GM03348 (cell line): ENCODE data around the gene RBM17.
A peak's percentile ranks its signal among the peaks of the same experiment; 100 is the strongest.
"Not testable (repeated sequence)": the region's sequence is repeated elsewhere in the genome, so short reads cannot be mapped to it uniquely, and the experiment has no call there.

Experiments
- DNase-seq: peaks from one replicate; pipeline ENCODE4 v3.0.0; 2012; ENCODE audit warnings: low spot score

The RBM17 gene

DNA sequence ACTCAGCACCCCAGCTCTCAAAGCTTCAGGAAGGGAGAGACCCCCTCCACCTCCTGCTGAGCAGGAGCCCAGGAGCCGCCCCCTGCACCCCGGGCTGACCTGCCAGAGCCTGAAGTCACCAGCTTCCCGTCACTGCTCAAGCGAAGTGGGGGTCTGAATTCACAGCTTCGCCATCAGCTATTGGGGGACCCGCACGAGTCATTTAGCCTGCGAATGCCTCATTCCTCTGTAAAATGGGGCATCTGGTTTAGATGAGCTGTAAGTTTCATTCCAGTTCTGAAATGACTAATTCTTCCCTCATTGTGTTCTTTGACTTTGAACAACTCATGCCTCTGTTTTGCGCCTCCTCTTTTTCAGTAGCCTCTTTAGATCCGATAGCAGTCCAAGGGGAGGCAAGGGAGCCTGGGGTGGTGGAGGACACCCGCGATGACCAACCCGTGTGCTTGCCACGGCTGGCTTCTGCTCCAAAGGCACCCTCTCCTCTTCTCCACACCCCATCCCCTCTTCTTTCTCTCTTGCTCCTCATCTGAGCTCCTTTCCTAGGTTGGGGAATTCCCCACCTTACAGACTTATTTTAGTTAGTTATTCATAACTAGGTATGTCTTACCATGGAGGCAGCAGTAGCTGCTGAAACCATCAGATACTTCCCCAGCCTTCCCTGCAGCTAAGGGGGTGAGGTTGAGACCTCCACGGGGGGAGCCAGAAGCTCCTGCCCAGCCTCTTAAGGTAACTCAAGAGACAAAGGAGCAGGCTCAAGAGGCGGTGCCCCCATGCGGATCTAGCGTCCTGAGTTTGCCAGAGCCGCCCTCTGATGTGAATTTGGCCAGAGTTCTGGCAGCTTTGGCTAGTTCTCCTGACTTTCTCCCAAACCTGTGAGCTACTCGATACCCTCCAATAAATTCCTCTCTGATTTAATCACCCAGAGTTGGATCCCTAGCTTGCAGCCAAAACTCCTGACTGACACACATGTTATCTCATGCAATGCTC is 47.7 kb downstream of the RBM17 start:
- DNase-seq: peak; percentile 77

DNA sequence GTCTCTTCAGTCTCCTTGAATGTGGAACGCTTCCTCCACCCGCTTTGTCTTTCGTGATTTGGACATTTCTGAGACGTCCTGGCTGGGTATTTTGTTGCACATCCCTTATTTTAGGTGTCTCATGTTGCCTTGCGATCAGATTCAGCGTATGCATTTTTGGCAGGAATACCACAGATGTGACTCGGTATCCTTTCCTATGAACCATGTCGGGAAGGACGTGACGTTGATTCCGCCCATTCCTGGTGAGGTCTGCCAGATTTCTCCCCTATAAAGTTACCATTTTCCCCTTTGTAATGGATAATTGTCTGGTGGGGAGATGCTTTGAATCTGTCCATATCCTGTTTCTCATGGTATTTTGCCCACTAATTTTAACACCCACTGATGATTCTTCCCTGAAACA is 49.6 kb downstream of the RBM17 start:
- no peak for DNase-seq

DNA sequence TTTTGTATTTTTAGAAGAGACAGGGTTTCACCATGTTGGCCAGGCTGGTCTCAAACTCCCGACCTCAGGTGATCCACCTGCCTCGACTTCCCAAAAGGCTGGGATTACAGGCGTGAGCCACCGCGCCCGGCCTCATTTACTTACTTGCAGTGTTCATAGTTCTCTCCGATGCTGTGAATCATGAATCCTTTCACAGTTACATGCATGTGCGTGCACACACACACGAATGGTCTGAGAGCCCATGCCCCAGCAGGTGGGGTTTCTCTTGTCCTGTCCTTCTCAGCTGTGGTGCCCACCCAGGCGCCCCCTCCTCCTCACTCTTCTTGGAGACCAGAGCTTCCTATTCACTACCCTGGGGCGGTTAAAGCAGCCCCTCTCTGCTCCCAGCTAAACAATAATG is 50.6 kb downstream of the RBM17 start:
- DNase-seq: no peak

DNA sequence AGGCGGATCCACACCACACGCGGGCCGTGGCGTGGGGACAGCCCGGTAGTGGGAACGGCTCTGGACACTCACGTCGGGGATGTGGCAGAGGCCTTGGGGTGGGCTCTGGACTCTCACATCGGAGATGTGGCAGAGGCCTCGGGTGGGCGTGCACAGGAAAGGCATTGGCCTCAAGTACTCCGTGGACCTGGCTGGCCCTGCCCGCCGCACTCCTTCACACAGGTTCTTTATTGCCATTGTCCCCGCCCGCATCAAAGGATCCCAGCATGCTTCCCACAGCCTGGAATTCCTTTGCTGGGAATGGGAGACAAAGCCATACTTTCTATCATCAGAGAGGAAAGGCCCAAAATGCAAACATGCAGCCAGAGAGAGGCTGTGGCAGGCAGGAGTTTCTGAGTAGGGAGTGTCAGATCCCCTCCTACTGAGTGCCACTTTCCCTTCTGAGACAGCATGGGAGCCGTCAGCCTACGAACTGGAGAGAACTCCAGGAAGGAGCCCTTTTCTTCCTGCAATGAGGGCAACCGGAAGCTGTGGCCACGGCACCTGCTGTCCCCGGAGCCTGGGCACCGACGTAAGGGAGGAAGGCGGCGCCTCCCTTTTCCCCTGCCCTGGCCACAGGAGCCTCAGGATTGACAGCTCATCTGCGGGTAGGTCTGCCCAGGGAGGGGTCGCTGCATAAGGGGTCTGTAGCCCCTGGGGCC is 51.5 kb downstream of the RBM17 start:
- DNase-seq: no peak

DNA sequence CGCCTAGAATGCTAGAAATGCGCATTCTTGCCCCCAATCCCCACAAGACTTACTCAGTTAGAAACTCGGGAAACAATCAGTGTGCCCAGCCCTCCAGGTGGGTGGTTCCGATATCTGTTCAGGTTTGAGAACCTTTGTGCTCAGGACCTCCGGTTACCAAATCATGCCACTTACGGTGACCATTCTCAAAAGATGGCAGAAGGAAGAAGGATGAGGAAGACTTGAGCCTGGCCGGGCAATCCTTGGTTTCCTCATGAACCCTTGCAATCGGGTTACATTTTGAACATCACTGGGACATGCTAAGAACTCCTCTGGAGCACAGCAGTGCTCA is 52.1 kb downstream of the RBM17 start:
- no peak for DNase-seq

DNA sequence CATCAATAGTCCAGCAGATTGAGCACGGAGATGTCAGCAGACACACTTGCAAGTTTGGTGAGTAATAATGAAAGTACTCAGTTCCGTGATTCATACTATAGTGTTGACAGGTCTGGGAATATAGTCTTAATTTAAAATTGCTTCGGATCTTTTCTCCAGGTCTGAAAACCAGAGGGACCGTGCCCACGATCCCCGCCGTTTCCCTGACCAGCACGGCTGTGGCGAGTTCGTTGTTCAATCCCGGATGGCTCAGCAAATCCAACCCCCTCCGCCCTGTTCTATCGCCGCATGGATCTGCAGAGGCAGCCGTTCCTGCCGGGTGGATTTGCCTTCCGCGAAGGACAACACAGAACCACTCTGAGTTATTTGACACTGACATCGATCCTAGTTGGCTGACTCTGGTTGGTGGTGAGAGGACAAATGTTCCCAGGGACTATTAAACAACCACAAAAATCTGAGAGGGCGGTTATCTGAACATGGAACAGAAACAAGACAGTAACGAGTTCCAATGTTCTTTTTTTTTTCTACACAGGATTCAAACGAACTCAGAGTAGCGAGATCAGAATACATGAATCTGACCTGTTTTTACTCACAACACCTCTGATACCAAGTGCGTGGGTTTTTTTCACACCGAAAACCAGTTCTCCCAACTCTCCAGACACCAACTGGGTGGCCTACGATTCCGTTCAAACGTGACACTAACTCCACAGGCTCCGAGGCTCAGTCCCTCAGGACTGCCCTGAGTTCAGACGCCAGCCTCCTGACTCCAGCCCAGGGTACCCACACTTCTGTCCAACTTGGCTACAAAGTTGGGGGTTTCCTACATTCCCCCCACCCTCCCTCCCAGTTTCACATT is 52.7 kb downstream of the RBM17 start:
- peak; percentile 85 for DNase-seq

DNA sequence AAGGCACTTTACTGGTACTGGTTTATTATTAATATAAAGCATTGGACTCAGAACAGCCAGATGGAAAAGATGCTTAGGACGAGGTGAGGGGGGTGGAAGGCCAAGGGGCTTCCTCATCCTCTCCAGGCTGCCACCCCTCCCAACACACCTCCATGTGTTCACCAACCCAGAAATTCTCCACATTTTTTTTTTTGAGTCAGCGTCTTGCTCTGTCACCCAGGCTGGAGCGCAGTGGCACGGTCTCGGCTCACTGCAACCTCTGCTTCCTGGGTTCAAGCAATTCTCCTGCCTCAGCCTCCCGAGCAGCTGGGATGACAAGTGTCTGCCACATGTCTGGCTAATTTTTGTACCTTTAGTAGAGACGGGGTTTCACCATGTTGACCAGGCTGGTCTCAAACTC is 53.4 kb downstream of the RBM17 start:
- DNase-seq: not testable (repeated sequence)

DNA sequence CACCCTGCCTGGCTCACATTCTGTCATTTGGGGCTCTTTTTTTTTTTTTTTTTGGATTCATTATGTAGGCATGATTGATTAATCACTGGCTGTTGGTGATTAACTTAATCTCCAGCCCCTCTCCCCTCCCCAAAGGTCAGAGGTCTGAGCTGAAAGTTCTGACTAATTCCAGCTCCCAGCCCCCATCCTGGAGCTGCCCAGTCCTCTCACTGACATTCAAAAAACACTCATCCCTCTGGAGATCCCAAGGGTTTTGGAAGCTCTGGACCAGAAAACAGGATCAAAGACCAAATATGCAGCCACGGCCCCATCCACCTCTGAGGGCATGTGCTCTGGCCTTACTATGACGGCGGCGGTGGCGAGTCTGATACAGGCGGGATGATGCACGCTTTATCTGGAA is 53.8 kb downstream of the RBM17 start:
- DNase-seq: no peak

DNA sequence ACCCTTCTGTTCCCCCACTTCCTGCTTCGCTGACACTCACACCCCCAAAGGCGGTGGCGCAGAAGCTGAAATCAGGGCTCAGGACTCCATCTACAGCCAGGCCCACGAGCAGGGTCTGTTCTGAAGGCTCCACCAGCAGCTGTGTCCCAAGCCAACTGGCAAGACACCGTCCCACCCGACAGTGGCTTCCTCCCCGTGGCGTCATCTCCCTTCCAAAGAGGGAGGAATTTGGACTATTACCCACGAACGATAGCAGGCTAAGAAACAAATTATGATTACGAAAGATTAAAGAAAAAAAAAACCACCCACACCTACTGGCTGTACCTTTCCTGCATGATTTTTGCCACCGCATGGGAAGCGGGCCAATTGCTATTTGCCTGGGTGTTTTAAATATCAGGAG is 54.3 kb downstream of the RBM17 start:
- no peak for DNase-seq

DNA sequence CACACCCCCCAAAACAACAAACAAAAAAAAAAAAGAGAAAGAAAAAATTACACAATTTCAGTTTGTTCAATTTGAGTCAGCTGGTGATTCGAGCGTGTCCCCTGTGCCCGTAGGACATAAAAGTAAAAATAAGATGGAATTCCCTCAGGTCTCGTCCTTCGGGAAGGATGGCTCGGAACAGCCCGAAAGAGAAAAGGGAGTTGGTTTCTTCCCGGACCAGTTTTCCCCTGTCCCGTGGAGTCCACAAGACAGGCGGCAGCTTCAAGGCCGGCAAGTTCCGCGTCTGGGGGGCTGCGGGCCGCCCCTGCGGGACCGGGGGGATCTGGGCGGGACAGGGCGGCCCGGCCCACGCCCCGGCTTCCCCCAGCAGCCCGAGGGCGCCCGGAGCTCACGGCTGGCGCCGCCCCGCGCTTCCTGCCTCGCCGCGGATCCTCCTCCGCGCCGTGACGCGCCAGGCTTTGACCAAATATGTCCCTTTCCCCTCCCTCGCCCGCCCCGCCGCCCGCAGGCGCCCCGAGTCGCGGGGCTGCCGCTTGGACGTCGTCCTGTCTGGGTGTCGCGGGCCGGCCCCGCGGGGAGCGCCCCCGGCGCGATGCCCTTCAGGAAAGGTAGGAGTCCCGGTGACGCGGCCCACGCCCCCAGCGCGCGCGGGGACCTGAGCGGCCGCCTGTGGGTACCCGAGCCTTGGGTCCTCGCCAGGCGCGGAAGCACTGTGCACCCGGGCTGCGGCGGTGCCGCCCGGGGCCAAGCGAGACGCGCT is 55.8 kb downstream of the RBM17 start:
- DNase-seq: peak; percentile 93

DNA sequence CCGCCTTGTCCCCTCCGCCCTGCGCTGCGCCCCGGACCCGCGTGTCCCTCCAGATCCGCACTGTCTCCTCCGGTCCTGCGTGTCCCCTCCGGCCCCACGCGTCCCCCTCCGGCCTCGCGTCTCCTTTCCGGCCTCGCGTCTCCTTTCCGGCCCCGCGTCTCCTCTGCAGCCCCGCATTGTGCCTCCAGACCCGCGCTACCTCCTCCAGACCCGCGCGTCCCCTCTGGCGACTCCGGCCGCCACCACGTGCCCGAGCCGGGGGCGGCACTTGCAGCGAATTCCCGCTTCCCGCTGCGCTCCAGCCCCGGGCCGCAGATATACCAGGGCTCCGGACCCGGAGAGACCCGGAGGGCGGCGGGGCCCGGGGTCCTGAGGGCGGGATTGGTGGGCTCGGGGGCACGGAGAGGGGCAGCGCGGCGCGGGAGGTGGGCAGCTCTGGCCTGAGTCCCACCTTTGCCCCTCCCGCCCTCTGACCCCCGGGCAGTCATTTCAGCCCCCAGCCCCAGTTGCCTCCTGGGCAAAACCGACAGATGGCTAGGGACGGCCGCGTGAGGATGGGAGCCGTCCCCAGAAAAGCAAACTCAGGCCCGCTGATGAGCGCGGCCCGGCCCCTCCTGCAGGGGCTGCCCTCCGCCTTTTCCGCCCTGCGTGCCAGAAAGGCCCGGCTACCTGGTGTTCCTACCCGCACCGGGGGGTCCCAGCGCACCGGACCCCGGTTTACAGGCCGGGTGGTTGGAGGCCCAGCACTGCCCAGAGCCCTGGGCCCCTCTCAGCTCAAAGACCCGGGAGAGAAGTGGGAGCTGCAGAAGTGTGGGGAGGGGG is 56.5 kb downstream of the RBM17 start:
- peak; percentile 36 for DNase-seq

DNA sequence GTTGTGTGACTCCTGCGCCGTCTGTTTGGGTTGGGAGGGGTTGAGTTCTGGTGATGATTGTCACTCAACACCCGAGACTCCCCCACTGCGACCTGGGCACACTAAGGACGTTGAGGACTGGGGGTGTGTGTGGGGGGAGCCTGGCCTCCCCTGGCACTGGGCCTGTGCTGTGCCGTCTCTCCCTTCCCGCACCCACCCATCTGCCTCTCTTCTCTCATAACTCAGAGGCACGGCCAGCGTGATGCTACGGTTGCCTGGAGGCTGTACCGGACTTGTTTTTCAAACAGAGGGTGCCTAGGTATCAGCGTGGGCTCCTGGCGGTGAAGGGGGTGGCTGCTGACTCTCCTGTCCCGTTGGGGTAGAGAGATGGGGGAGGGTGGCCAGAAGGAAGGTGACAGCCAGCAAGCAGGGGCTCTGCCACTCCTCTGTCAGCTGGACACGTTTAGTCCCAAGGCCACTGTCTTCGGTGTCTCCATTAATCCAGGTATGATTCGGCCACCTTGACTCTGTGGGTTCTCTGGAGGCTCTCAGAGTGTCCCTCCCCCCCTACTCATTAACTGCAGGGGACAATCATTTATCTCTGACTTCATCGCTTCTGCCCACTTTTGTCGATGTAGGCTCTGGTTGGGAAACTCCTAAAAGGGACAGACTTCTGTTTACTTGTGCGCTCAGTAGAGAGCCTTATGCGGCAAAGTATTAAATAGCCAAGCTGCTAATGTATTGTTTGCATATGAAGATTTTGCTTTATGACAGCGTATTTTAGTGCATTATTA is 57.4 kb downstream of the RBM17 start:
- DNase-seq: no peak

DNA sequence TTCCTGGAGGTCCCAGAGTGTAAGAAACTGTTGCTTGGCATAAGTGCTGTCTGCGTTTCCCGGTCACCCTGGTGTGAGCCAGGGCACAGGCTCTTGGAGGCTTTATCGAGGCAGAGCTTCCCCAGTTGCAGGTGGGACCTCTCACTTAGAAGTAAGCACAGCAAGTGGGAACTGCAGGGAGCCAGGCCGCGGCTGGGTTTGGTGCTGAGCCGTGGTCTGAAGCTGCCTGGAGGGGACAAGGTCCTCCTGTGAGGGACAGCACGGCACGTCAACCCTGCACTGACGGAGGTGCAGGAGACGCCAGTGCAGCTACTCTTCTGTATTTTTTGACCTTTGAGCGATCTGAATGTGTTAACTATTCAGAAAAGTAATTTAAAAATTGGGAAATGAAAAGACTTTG is 58.1 kb downstream of the RBM17 start:
- no peak for DNase-seq

DNA sequence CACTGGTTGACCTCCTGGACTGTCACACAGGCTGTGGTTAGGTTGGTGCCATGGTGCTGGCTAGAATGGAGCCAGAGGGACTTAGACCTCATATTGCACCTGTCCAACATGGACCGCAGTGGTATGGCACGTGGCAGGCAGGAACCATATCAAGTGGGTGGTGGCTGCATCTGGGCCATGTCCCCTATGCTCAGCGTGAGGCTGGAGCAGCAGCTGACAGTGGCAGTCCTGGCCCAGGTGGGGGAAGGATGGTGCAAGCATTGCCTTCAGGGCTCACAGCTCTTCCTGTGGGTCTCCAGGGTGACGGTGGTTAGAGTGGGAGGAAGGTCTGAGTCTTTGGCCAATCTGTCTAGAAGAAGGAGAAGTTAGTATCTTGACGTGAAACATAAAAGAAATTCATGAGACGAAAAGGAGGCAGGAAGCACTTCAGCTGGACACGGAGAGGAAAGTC is 59.4 kb downstream of the RBM17 start:
- no peak for DNase-seq

DNA sequence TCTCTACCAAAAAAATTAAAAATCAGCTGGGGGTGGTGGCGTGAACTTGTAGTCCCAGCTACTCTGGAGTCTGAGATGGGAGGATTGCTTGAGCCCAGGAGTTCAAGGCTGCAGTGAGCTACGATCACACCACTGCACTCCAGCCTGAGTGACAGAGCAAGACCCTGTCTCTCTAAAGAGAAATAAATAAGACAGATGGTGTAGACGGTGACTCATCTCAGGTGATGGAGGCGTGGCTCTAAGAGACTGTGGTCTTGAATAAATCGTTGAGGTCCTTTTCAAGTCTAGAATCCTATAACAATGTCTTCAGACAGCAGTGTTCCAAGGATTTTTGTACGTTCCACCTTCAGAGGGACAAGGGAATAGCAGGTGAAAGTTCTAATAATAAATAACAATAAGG is 60.1 kb downstream of the RBM17 start:
- DNase-seq: no peak

DNA sequence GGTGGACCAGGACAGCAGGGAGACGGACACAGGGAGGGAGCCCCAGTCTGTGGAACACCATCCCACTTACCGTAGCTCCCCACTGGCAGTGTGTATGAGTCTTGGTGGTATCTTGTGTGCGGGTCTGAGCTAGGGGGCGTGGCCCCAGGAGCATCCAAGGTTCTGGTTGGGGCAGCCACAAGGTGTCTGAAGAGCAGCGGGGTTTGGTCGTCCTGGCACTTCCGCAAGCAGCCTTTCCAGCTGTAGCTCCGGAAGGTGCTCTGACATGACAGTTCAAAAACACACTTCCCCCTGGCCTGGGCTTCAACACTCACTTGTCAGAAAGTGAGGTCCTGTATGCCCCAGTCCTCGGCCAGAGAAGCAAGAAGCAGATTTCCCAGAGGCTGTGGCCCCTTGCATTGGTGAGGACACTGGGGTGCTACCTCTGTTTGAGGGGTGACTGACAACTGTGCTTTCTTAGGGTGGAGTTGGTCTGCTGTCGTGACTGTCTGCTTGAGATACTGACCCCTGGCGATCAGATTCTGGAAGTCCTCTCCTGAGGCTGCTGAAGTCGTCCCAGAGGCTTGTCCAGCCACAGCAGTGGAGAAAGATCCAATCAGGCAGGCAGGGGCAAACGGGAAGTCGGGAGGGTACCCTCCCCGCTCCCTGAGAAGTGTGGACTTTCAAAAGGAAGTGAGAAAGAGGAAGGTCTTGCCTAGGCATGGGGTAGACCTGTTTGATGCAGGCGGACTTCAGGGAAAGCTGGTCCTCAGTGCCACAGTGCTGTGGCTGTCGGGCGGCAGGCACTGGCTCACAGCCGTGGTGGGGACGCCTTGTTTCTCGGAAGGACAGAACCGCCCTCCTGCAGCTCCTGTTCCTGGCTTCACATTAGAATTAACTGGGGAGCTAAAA is 62.5 kb downstream of the RBM17 start:
- DNase-seq: peak; percentile 65

DNA sequence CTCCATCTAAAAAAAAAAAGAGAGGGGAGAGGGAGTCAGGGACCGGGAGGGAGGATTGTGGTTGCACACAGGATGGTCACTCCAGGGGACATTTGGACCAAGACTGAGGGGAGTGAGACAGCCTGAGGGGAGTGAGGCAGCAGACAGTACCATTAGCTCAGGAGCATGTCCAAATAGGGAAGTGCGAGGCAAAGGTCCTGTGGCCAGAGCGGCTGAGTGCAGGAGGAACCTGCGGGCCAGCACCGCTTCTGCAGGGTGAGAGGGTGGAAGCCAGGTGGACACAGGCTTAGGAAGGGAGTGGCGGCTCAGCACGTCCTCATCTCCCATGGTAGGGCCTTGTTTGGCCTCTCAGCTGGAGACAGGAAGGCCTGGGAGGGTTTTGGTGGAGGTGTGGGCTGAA is 65.0 kb downstream of the RBM17 start:
- no peak for DNase-seq

DNA sequence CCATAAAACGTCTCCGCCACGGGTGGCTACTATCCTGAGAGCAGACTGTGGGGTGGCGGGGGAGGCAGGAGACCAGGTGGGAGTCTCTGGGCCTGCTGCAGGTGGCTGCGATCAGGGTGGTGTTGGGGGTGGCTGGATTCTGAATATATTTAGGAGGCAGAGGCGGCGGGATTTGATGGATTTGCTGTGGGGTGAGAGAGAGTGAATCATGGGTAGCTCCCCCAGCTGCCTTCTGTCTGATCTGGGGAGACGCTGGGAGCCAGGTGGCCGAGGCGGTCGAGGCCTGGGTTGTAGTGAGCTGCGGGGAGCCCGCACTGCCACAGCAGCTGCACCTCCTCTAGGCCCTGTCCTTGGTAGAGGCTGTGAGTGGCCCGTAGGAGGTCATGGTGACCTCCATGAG is 65.7 kb downstream of the RBM17 start:
- no peak for DNase-seq

DNA sequence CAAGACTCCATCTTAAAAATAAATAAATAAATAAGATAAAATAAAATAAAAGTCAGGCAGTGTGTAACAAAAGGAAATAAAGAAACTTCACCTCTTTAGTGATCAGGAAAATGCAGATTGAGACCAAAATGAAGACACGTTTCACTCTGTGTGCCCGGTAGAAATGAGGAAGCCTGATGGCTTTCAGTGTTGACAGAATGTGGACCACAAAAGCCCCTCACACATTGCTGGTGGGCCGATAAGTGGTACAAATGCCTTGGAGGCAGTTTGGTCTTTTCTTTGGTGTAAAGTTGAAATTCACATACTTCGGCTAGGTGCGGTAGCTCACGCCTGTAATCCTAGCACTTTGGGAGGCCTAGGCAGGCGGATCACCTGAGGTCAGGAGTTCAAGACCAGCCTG is 69.4 kb downstream of the RBM17 start:
- no peak for DNase-seq
